Spleen (tissue), 7 donors: Measurements from ENCODE around the gene BSND.

Experiments
- CTCF ChIP-seq, 11 experiments: fragments of 200-600 bp in 7 of 11; fragments of 450-650 bp in 4 of 11; sonication (generic) in 4 of 11; IDR thresholded peaks in 8 of 11; conservative IDR thresholded peaks in 3 of 11; 1 replicate in 7 of 11; 2 replicates in 4 of 11; pipeline versions ENCODE4 v1.4.0 to v1.8.0; 2016 to 2021; ENCODE audit warnings: antibody characterized with exemption in 11 of 11, inconsistent platforms in 4 of 11, mild to moderate bottlenecking in 1 of 11
- POLR2A ChIP-seq, 3 donors: fragments of 450-650 bp; IDR thresholded peaks; one replicate each; pipeline ENCODE4 v1.5.1; 2017; ENCODE audit warnings: antibody characterized with exemption in 3 of 3, mild to moderate bottlenecking in 1 of 3
- POLR2AphosphoS5 ChIP-seq, 3 donors: sonication (generic); formaldehyde crosslinking; IDR thresholded peaks; one replicate each; pipeline ENCODE4 v1.5.1; 2017; ENCODE audit warnings: antibody characterized with exemption in 3 of 3
- donor health status: DM: no; HTN: no; CAD: no; lungs with moderate emphysema.
- donor health status: DM: no; HTN: no; CAD: no.
- donor health status: DM: no; HTN: no; CAD: no.

DNA sequence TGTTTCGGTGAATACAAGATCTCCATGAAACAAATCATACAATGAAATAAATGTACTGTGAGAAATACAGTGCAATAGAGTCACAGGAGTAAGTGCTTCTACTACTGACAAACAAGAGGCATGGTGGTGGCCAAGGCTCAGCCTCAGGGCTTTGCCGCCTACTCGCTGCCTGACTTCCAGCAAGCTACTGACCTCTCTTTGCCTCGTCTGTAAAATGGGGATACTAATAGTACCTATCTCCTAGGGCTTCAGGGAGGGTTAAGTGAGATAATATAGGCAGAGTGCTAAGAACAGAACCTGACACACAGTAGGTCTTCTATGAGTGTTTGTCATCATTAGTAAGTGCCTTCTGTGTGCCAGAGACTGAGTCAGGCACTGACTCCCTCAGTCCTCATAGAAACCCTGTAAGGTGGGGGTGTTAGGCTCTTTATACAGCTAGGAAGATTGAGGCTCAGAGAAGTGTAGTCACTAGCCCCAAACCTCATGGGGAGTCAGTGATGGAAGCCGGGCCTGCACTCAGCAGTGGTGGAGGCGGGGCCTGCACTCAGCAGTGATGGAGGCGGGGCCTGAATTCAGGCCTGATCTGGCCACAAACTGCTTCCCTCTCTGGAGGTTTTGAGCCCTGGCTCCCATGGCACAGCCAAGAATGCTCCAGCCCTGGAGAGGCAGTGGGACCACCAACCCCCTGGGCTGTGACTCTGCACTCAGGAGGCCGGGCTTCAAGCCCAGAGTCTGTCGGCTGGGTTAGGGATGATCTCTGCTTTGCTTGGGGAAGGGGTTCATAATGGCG lies 6.8 kb downstream of the BSND start:
- TF ChIP-seq CTCF (IDR thresholded peaks at IDR 0.05 in 8 of 11, conservative IDR thresholded peaks at IDR 0.05 in 3 of 11) = no peak
- TF ChIP-seq POLR2AphosphoS5 (IDR thresholded peaks at IDR 0.05) = no peak
- TF ChIP-seq POLR2A (IDR thresholded peaks at IDR 0.05) = no peak
